GM12801 (cell line): ENCODE measurements around the gene COL4A1.

ENCODE experiments used
- TF ChIP-seq, protein P1 (sequence below): IDR thresholded peaks from one replicate; pipeline ENCODE4 v1.5.1; 2011; ENCODE audit warnings: control low read depth; ENCODE audit not compliant: insufficient read length; ENCODE audit errors: extremely low read depth

The COL4A1 gene

DNA sequence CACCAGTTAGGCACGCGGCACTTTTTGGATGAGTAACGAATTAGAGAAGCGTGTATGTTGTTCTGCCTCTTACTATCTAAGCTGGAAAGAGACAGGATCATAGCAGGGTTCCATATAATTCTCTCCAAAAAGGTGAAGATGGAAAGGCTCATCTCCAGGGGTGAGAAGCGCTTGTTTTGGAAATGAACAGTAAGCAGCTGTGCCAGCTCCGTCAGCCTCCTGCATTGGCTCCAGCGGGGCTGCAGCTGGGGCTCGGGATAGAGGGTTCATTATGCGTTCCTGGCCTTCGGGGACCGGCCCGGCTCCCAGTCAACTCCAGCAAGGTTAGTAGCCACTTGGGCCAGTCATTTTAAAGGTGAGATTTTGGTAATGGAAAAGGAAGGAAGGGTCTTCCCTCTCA lies 155.5 kb downstream of the COL4A1 start:
- TF ChIP-seq, protein P1, sequence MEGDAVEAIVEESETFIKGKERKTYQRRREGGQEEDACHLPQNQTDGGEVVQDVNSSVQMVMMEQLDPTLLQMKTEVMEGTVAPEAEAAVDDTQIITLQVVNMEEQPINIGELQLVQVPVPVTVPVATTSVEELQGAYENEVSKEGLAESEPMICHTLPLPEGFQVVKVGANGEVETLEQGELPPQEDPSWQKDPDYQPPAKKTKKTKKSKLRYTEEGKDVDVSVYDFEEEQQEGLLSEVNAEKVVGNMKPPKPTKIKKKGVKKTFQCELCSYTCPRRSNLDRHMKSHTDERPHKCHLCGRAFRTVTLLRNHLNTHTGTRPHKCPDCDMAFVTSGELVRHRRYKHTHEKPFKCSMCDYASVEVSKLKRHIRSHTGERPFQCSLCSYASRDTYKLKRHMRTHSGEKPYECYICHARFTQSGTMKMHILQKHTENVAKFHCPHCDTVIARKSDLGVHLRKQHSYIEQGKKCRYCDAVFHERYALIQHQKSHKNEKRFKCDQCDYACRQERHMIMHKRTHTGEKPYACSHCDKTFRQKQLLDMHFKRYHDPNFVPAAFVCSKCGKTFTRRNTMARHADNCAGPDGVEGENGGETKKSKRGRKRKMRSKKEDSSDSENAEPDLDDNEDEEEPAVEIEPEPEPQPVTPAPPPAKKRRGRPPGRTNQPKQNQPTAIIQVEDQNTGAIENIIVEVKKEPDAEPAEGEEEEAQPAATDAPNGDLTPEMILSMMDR = no peak

DNA sequence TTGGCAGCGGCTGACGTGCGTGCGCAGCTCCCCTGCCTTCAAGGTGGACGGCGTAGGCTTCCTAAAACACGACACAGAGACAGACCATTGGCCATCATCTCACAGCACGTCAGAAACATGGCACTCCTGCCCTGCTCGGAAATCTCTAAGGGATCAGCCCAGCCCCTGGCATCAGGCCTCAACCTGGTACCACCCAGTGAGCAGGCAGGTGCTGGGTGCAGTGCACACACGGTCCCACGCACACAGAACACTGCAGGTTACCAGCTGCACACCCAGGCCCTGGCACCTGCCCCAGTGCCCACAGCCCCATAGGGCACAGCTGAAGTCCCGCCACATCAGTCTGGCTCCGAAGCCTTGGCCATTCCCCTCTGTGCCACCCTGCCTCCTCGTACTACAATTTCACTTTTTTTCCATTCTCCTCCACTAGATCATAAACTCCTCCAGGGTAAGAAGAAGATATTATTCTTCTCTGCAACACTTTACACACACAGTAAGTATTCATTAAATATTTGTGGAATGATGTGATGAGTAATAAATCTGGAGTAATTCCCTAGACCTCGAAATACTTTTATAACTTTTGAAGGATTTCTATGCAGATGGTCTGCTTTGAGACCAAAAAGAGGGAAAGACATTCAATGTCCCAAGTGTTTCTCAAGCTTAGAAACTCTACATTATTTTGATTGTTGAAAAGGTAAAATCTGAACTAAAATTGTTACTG lies 156.4 kb downstream of the COL4A1 start:
- TF ChIP-seq, protein P1 = no peak

DNA sequence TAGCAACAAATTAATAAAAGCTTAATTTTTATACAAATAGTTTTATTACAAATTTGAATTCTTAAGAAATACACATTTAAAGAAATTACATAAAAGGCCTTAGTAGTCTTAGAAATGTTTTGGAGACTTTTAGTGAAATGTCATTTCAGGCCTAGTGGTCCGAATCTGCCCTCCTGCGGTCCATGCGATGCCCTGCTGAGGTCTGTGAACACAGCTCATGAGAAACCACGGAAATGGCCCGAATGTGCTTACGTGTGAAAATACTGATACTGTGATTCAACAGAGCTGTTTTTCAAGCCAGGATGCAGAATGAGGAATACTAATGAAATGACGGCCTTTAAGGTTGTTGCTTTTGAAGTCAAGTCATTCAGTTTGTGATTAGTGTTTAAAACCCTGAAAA lies 157.9 kb downstream of the COL4A1 start:
- TF ChIP-seq, protein P1 = no peak

DNA sequence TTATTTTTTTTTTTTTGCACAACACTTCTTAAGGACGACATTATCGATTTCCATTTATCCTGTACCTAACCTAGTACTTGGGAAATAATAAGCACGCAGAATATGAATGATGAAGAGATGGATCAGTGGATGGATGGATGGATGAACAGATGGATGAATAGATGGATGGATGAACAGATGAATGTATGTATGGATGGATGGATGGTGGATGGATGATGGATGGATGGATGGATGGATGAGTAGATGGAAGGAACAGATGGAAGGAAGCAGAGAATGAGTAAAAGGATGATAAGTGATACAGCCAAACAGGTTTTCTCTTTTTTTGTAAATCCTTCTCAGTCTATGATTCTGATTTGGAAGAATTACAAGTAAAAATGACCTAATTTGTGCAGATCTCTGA lies 166.9 kb downstream of the COL4A1 start:
- TF ChIP-seq, protein P1 = no peak

DNA sequence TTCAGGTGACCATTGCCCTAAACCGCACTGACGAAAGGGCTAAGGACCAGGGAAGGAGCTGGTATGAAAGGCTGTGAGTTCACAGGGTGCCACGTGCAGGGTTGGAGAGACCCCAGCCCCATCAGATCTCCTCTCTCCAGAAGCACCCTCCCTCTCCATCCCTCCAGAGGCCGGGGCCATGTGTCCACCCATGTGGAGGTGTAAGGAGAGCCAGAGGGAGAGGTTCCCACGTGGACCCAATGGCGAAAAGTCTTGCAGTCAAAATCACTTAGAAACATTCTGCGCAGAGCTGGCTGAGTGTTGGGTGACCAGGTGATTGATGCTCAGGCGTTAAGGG lies 168.3 kb downstream of the COL4A1 start:
- TF ChIP-seq, protein P1 = no peak

DNA sequence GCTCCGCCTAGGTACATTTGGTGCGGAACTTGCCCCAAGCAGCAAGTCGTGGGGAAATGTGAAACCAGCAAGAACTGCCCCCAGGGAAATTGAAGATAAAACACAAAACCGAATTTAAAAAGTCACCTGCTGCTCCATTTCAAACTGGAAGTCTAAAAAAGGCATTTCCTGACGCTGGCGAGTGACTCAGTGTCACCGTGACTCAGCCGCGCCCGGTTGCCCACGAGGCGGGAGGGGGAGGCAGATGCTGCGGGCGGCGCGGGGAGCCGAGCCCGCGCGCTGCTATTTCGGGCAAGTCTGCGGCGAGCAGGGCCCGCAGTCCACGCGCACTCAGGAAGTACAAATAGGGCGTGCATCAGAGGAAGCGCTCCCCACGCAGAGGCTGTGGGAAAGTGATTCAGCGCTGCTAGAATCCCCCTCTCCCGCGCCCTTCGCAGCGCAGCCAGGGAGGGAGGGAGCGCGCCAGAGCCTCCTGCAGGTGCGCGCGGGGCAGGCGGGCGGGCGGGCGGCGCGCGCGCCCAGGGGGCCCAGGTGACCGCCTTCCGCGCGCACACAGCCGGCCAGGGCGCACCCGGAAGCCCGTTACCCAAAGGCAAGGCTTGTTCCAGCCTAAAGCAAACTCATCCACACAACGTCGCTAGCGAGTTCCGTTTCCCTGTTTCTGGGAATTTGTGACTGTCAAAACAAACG lies 168.8 kb downstream of the COL4A1 start:
- TF ChIP-seq, protein P1 = no peak

DNA sequence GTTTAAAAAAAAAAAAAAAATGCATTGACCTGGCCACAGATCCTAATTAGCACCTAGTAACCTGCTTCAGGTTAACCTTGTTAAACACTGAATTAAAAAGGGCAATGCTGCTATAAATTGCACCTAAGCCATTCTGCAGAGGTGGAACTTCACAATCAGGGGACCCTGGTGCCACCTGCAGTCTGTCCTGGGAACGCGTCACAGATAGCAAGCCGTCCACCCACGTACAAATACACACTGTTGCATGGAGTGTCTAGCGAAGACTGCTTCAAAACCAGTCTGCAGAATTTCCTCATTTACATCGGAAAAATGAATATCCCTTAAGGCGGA lies 169.3 kb downstream of the COL4A1 start:
- TF ChIP-seq, protein P1 = no peak
